Duodenal mucosa (tissue), 2 donors: ENCODE data around the gene HOTAIR.

Experiments used
- H3K27ac ChIP-seq: one replicate; pipeline ENCODE4 v1.7.0; 2013; ENCODE audit warnings: low read depth, low read length
- H3K27me3 ChIP-seq, 2 donors: one replicate each; pipeline ENCODE4 v1.7.0; 2013; ENCODE audit warnings: low read length in 2 of 2, control low read depth in 1 of 2; ENCODE audit not compliant: insufficient read depth in 2 of 2, control insufficient read depth in 1 of 2
- H3K36me3 ChIP-seq, 2 donors: one replicate each; pipeline ENCODE4 v1.7.0; 2013; ENCODE audit warnings: low read length in 2 of 2, control low read depth in 1 of 2; ENCODE audit not compliant: insufficient read depth in 2 of 2, control insufficient read depth in 1 of 2
- H3K4me1 ChIP-seq, 2 donors: one replicate each; pipeline ENCODE4 v1.7.0; 2013; ENCODE audit warnings: low read length in 2 of 2, control low read depth in 1 of 2; ENCODE audit not compliant: insufficient read depth in 2 of 2, control insufficient read depth in 1 of 2
- H3K4me3 ChIP-seq, 2 donors: one replicate each; pipeline ENCODE4 v1.7.0; 2013; ENCODE audit warnings: low read length in 2 of 2, low read depth in 1 of 2
- H3K9ac ChIP-seq, 2 donors: one replicate each; pipeline ENCODE4 v1.7.0; 2013; ENCODE audit warnings: low read length in 2 of 2, low read depth in 1 of 2
- H3K9me3 ChIP-seq, 2 donors: one replicate each; pipeline ENCODE4 v1.7.0; 2013; ENCODE audit warnings: low read length in 2 of 2, control low read depth in 1 of 2; ENCODE audit not compliant: control insufficient read depth in 1 of 2

HOTAIR gene

GRCh38 chr12:53998900-53999236, 24.1 kb upstream of the HOTAIR start:
- Histone ChIP-seq H3K4me1 (peaks cover 16 to 21% of the 10 kb centered on the region in 2 donors), H3K27me3 (peaks cover 91 to 99% of the 10 kb centered on the region in 2 donors), H3K9me3 (no peaks in the 10 kb centered on the region), H3K4me3 (no peak overlapping the region), H3K9ac (no peak overlapping the region), H3K27ac (no peak overlapping the region), H3K36me3 (no peaks in the 10 kb centered on the region)

GRCh38 chr12:53998110-53998899, 23.6 kb upstream of the HOTAIR start:
- Histone ChIP-seq H3K4me1 (peaks cover 16 to 21% of the 10 kb centered on the region in 2 donors), H3K27me3 (peaks cover 92 to 100% of the 10 kb centered on the region in 2 donors), H3K36me3 (no peaks in the 10 kb centered on the region), H3K9ac (no peak overlapping the region), H3K27ac (no peak overlapping the region), H3K9me3 (no peaks in the 10 kb centered on the region), H3K4me3 (no peak overlapping the region)

GRCh38 chr12:53997204-53998109, 22.7 kb upstream of the HOTAIR start:
- Histone ChIP-seq H3K27ac (peak overlapping the region; percentile 14), H3K4me1 (peaks cover 16 to 21% of the 10 kb centered on the region in 2 donors), H3K9me3 (no peaks in the 10 kb centered on the region), H3K27me3 (peaks cover 92 to 100% of the 10 kb centered on the region in 2 donors), H3K9ac (no peak overlapping the region), H3K4me3 (no peak overlapping the region), H3K36me3 (no peaks in the 10 kb centered on the region)

- Histone ChIP-seq H3K27me3 (peaks cover 92 to 100% of the 10 kb centered on the region in 2 donors), H3K4me3 (peak overlapping the region; percentile 70 to 73), H3K36me3 (no peaks in the 10 kb centered on the region), H3K4me1 (peaks cover 16 to 21% of the 10 kb centered on the region in 2 donors), H3K9ac (peak overlapping the region in 1 of 2 donors; percentile 54), H3K27ac (no peak overlapping the region), H3K9me3 (no peaks in the 10 kb centered on the region)
Observed at GRCh38 chr12:53996240-53997203, 21.8 kb upstream of the HOTAIR start.

- no peaks in the 10 kb centered on the region for H3K36me3 ChIP-seq
- peaks cover 16 to 21% of the 10 kb centered on the region in 2 donors for H3K4me1 ChIP-seq
- no peaks in the 10 kb centered on the region for H3K9me3 ChIP-seq
- H3K9ac ChIP-seq = peak overlapping the region; percentile 54 to 59
- H3K27me3 ChIP-seq = peaks cover 92 to 100% of the 10 kb centered on the region in 2 donors
- no peak overlapping the region for H3K27ac ChIP-seq
- peak overlapping the region; percentile 70 to 73 for H3K4me3 ChIP-seq
Observed at GRCh38 chr12:53995378-53996239, 20.9 kb upstream of the HOTAIR start.

GRCh38 chr12:53995002-53995377, 20.2 kb upstream of the HOTAIR start:
- H3K27ac ChIP-seq = no peak overlapping the region
- peaks cover 16 to 21% of the 10 kb centered on the region in 2 donors for H3K4me1 ChIP-seq
- H3K27me3 ChIP-seq = peaks cover 92 to 100% of the 10 kb centered on the region in 2 donors
- no peaks in the 10 kb centered on the region for H3K36me3 ChIP-seq
- no peak overlapping the region for H3K9ac ChIP-seq
- H3K9me3 ChIP-seq = no peaks in the 10 kb centered on the region
- peak overlapping the region; percentile 70 to 73 for H3K4me3 ChIP-seq

- Histone ChIP-seq H3K27ac (no peak overlapping the region), H3K4me1 (peaks cover 18 to 23% of the 10 kb centered on the region in 2 donors), H3K4me3 (peak overlapping the region in 1 of 2 donors; percentile 70), H3K27me3 (peaks cover 91 to 100% of the 10 kb centered on the region in 2 donors), H3K9ac (no peak overlapping the region), H3K9me3 (no peaks in the 10 kb centered on the region), H3K36me3 (no peaks in the 10 kb centered on the region)
Observed at GRCh38 chr12:53994264-53995001, 19.7 kb upstream of the HOTAIR start.

- Histone ChIP-seq H3K27ac (no peak overlapping the region), H3K4me1 (peaks cover 19 to 24% of the 10 kb centered on the region in 2 donors), H3K9me3 (no peaks in the 10 kb centered on the region), H3K27me3 (peaks cover 95 to 100% of the 10 kb centered on the region in 2 donors), H3K36me3 (no peaks in the 10 kb centered on the region), H3K4me3 (no peak overlapping the region), H3K9ac (no peak overlapping the region)
Observed at GRCh38 chr12:53994009-53994263, 19.2 kb upstream of the HOTAIR start.
